Neural crest cell (in vitro differentiated cells): ENCODE results near the gene HMCN1. TPM values are rescaled to one million over a fixed set of nuclear protein-coding genes. Genes with fewer than 3 reads are reported as not detected.

Experiments used
- DNase-seq: peaks from one replicate; pipeline ENCODE4 v3.0.0; 2021; ENCODE audit warnings: low read depth, mixed read lengths, low spot score
- H3K27ac Mint-ChIP-seq: one replicate; pipeline ENCODE4 v1.8.0; 2021; ENCODE audit warnings: mild to moderate bottlenecking, mixed read lengths; ENCODE audit not compliant: unreplicated experiment
- H3K27me3 Mint-ChIP-seq: 2 replicates; pipeline ENCODE4 v1.8.0; 2021; ENCODE audit warnings: low read depth, mild to moderate bottlenecking, mixed read lengths
- H3K36me3 Mint-ChIP-seq: 2 replicates; pipeline ENCODE4 v1.8.0; 2021; ENCODE audit warnings: low read depth, mild to moderate bottlenecking, mixed read lengths
- H3K4me1 Mint-ChIP-seq: 2 replicates; pipeline ENCODE4 v1.8.0; 2021; ENCODE audit warnings: mixed read lengths
- H3K4me3 Mint-ChIP-seq: one replicate; pipeline ENCODE4 v1.8.0; 2021; ENCODE audit warnings: mild to moderate bottlenecking, mixed read lengths
- H3K9me3 Mint-ChIP-seq: 2 replicates; pipeline ENCODE4 v1.8.0; 2021; ENCODE audit warnings: mixed read lengths
- CTCF ChIP-seq: fragments of 200-600 bp; sonication (generic); conservative IDR thresholded peaks from 2 replicates; pipeline ENCODE4 v1.5.0; 2021; ENCODE audit warnings: antibody characterized with exemption, mild to moderate bottlenecking
- total RNA-seq: library from RNA; stranded (reverse); gene quantifications from 2 replicates; pipeline ENCODE4 v1.2.1, GENCODE V29; 2021

HMCN1 gene
- total RNA-seq, 1 donor from 2014 or later, result 16.6 TPM

- Mint-ChIP-seq H3K4me3 (no peak overlapping the region), H3K4me1 (no peaks in the 10 kb centered on the region), H3K36me3 (no peaks in the 10 kb centered on the region), H3K27ac (no peak overlapping the region), H3K27me3 (no peaks in the 10 kb centered on the region), H3K9me3 (no peaks in the 10 kb centered on the region)
- no peak for TF ChIP-seq CTCF
- no peak for DNase-seq
These were observed 500.9 kb downstream of the HMCN1 start for GRCh38 chr1:186234976-186235686.

GRCh38 chr1:186235696-186236095 lies 501.5 kb downstream of the HMCN1 start:
- H3K27ac Mint-ChIP-seq, result no peak overlapping the region
- DNase-seq, result no peak
- H3K9me3 Mint-ChIP-seq, result no peaks in the 10 kb centered on the region
- no peaks in the 10 kb centered on the region for H3K27me3 Mint-ChIP-seq
- no peak for TF ChIP-seq CTCF
- H3K36me3 Mint-ChIP-seq, result no peaks in the 10 kb centered on the region
- H3K4me3 Mint-ChIP-seq, result no peak overlapping the region
- no peaks in the 10 kb centered on the region for H3K4me1 Mint-ChIP-seq

GRCh38 chr1:186236921-186237320 lies 502.7 kb downstream of the HMCN1 start:
- no peak for TF ChIP-seq CTCF
- H3K36me3 Mint-ChIP-seq, result no peaks in the 10 kb centered on the region
- no peaks in the 10 kb centered on the region for H3K4me1 Mint-ChIP-seq
- H3K9me3 Mint-ChIP-seq, result no peaks in the 10 kb centered on the region
- no peaks in the 10 kb centered on the region for H3K27me3 Mint-ChIP-seq
- no peak overlapping the region for H3K27ac Mint-ChIP-seq
- no peak overlapping the region for H3K4me3 Mint-ChIP-seq
- DNase-seq, result no peak

GRCh38 chr1:186239171-186239570 lies 505.0 kb downstream of the HMCN1 start:
- H3K9me3 Mint-ChIP-seq, result no peaks in the 10 kb centered on the region
- no peak for TF ChIP-seq CTCF
- no peaks in the 10 kb centered on the region for H3K36me3 Mint-ChIP-seq

GRCh38 chr1:186240436-186240835 lies 506.2 kb downstream of the HMCN1 start:
- Mint-ChIP-seq H3K27ac (no peak overlapping the region), H3K27me3 (no peaks in the 10 kb centered on the region), H3K9me3 (no peaks in the 10 kb centered on the region), H3K4me1 (no peaks in the 10 kb centered on the region), H3K4me3 (no peak overlapping the region), H3K36me3 (no peaks in the 10 kb centered on the region)
- no peak for TF ChIP-seq CTCF
- no peak for DNase-seq

More at GRCh38 chr1:186239171-186239570, 505.0 kb downstream of the HMCN1 start:
- no peak overlapping the region for H3K4me3 Mint-ChIP-seq
- DNase-seq, result no peak
- no peaks in the 10 kb centered on the region for H3K4me1 Mint-ChIP-seq
- H3K27me3 Mint-ChIP-seq, result no peaks in the 10 kb centered on the region
- H3K27ac Mint-ChIP-seq, result no peak overlapping the region
